ENCODE measurements around the gene SMOC2.

SMOC2 gene

GRCh38 chr6:168415993-168416530 is 24.9 kb upstream of the SMOC2 start:
- DNase-seq = no peak

DNA sequence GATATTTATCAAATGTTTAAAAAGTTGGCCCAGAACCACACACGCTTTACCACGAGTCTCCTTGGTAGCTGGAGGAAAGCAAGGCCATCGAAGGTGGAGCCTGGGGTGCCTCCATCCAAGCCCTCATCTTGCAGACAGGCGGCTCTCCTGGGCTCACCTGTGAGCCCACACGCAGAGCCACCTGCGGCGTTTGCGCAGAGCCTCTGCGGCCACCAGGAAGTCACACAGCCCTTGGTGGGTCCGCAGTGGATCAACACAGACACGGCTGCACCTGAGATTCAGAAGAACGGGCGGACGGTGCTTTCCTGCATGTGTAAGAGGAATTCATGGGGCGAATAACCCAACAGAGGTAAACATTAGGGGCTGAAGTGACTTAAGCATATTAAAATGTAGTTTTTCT is 24.5 kb upstream of the SMOC2 start:
- DNase-seq = no peak

GRCh38 chr6:168417191-168417590 is 23.8 kb upstream of the SMOC2 start:
- no peak for DNase-seq

GRCh38 chr6:168417679-168418557 is 23.1 kb upstream of the SMOC2 start:
- no peak for DNase-seq

DNA sequence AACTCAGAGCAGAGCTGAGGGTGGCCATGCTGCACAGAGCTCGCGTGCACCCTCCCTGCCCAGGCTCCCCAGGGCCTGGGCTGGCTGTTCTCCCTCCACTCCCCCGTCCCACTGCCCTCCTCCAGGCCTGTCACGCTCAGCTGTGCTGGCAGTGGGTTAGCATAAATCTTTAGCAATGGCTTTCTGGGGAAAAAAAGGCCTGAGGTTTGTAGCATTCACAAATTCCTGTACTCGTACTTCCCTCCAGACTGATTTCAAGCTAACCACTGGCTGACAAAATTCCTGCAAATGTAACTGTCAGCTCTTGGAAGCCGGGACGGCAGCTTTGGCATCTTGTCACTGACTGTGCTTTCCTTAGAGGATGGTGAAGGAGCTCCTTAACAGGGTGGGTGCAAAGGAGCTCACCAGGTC is 22.3 kb upstream of the SMOC2 start:
- no peak for DNase-seq

DNA sequence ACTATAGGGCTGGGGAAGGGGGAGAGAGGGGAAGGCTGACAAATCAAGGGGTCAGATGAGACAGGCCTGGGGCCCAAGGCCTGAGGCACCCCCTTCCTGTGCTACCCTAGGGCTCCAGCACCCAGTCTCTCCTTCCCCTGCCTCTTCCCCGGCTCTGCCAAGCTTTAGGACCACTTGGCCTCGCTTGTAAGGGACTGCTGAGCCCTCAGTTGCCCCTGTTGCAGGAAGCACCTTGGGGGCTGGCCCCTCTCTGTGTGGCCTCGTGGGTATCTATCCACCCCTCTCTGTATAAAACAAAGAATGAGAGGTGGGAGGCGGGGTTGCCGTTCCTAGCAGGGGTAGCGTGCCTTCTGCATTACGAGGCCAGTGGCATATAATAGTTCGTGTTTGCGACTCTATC is 21.4 kb upstream of the SMOC2 start:
- DNase-seq = no peak

DNA sequence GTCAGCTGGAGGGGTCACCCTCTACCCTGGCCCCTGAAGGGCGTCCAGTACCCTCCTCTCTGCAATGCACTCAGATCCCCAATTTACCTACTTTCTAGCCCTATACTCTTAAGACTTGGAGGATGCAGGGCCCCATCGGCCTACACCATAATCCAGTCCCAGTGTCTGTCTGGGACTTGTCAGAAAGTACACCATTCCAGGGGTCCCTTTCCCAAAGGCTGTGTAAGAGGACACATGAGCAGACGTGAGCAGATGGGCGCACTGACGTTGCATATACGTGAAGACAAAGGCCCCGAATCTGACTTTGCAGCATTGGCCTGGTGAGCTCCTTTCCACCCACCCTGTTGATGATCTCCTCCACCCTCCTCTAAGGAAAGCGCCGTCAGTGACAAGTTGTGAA is 20.9 kb upstream of the SMOC2 start:
- DNase-seq = no peak

GRCh38 chr6:168420706-168421105 is 20.3 kb upstream of the SMOC2 start:
- no peak for DNase-seq

DNA sequence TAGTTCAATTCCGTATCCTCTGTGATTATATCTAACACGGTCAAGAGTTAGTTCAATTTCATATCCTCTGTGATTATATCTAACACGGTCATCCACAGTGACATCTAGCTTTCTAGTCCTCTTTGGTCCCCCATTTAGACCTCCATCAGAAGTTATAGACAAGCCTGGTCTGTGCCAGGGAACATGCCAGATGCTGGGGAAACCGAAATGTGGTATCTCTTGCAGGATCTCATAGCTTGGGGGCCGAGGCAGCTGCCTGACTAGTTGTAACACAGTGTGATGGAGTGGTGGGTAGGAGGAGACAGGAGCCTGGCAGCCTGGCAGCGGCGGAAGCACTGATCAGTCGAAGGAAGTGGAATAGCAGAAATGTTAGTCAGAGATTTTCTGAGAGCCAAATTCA is 13.8 kb upstream of the SMOC2 start:
- DNase-seq = no peak

DNA sequence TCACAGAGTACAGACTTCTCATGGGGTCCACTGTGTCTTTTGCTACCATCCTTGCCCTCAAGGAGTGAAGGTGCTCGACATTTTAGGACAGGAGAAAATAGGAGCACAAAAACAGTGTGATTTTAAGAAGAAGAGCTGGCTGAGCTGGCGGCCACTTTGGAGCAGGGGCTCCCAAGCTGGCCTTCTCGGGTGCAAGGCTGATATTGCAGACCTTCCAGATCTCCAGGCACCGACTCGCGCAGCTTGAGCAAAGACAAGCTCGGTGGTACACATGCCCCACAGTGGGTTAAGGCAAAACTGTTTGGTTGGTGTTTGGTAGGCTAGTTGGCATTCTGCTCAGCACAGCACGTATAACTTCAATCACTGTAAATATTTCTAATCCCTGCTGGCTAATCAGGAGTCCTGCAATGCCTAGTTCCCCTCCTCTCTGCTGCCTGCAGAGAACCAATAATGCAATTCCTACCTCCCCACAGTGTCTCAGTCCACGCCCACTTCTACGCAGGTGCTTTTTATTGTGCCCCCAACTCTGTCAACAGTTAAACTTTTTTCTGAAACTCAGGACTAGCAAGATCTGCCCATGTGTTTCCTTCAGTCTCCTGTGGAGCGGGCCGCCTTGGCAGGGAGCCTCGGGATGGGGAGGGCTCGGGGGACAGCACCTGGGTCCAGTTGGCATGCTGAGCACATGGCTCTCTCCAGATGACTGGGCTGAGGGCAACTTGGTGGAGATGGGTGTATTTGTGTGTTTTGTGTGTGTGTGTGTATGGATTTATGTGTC is 12.7 kb upstream of the SMOC2 start:
- DNase-seq = no peak

GRCh38 chr6:168428863-168429262 is 12.1 kb upstream of the SMOC2 start:
- no peak for DNase-seq

DNA sequence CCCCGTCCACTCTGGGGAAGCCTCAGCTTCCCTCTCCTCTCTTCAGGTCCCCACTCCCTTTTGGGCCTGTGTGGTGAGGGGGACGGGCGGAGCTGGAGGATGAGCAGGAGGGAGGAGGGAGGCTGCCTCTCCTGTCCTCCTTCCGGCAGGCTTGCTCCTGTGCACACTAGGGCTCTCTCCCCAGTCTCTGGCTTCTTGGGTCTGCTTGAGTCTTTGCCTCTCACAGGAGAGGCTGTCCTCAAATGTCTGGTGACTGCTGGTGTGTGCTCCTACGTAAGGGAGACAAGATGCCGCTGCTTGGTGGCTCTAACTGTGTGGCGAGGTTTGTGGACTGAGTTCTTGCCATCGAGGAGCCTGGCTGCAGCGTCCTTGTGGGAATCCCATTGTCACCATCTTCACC is 8.8 kb upstream of the SMOC2 start:
- DNase-seq = no peak

DNA sequence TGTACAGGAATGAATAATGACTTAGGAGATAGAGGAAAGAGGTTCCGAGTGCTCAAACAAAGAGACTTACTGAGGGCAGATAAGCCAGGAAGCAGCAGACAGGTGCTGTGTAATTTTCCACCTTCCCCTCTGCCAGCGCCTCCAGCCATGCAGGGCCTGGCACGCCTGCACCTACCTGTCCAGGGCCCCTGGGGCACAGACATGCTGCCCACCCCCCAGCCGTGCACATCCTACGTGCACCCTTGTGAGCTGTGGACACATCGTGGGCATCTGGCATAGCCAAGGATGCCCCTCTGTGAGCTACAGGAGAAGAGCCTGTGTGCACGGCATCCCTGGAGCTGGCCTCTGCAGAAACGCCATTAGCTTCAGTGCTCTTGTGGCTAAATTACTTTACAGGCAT is 7.1 kb upstream of the SMOC2 start:
- no peak for DNase-seq

- no peak for DNase-seq
These were observed 6.5 kb upstream of the SMOC2 start for GRCh38 chr6:168434505-168434904.

GRCh38 chr6:168437751-168438150 is 3.2 kb upstream of the SMOC2 start:
- DNase-seq = no peak

DNA sequence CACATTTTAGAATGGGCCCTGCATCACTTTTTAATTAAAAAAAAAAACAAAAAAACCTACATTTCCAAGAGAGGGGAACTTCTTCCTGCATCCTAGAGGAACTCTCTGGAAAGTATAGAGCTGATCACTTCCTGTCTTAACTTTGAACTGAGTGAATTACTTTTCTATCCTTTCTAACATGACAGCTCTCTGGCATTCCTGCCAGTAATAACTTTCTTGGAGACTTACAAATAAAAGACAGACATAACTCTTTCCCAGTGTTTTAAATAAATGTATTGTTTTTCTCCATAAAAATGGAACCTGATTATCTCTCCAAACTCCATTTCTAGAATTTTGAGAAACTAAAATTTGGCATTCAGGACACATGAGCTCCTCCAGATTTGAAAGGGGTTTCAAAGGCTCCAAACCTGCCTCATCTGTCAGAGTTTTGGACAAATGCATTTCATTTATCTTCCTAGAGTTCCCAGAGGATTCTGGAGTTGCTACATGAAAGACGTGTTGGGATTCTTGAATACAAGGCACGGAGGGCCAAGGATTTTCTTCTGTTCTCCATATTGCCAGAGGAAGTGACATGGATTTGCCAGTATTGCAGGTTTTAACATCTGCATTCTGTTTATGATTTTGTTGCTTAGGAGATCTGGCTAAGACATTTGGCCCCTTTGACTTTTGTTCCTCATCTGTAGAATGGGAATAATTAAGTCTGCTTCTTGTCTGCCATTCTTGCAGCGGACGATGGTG is 2.0 kb upstream of the SMOC2 start:
- no peak for DNase-seq

GRCh38 chr6:168439794-168440450 is 1.1 kb upstream of the SMOC2 start:
- no peak for DNase-seq

GRCh38 chr6:168441434-168442391 is 729 bp downstream of the SMOC2 start:
- no peak for DNase-seq

- no peak for DNase-seq
These were observed 1.7 kb downstream of the SMOC2 start for GRCh38 chr6:168442646-168443045.

GRCh38 chr6:168447282-168447681 is 6.3 kb downstream of the SMOC2 start:
- DNase-seq = no peak

DNA sequence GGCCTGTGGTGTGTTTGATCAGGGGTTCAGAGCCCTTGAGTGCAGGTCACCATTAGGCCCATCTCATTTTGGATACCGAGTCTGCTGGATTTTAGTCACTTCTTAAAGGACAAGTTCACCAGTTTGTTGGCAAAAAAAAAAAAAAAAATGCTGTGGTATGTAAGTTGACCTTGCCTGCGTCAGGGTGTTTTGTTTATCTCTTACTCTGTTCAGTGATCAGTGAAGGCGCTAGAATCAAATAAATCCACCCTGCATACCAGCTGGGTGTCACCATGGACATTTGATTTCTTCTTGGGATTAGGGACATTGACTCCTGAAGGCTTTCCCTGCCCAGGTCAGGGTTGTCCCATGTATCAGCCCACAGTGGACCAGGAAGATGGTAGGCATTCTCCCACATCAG is 6.7 kb downstream of the SMOC2 start:
- no peak for DNase-seq

All from hematopoietic multipotent progenitor cell treated with erythropoietin and hydrocortisone succinate and interleukin-3 and kit ligand, for 4 days (in vitro differentiated cells).